C4-2B (cell line): ENCODE data around the gene SGCA.

Experiments
- H3K27ac ChIP-seq: fragments of 450-650 bp; 2 replicates; pipeline ENCODE4 v1.5.1; 2017
- CTCF ChIP-seq: fragments of 450-650 bp; conservative IDR thresholded peaks from 2 replicates; pipeline ENCODE4 v1.5.1; 2017; ENCODE audit warnings: mild to moderate bottlenecking
- ZFX ChIP-seq: fragments of 450-650 bp; IDR thresholded peaks from 2 replicates; pipeline ENCODE4 v1.6.1; 2017

SGCA gene

GRCh38 chr17:50151937-50152547 is 13.8 kb upstream of the SGCA start:
- peak overlapping the region; percentile 81 for H3K27ac ChIP-seq
- no peak for TF ChIP-seq ZFX
- TF ChIP-seq CTCF: no peak

- peak overlapping the region; percentile 81 for H3K27ac ChIP-seq
- TF ChIP-seq CTCF (no peak), ZFX (no peak)
These were observed 13.1 kb upstream of the SGCA start for GRCh38 chr17:50152736-50153135.

- TF ChIP-seq ZFX (no peak), CTCF (no peak)
- no peak overlapping the region for H3K27ac ChIP-seq
These were observed 11.9 kb upstream of the SGCA start for GRCh38 chr17:50153650-50154575.

- TF ChIP-seq CTCF: no peak
- TF ChIP-seq ZFX: no peak
- H3K27ac ChIP-seq: no peak overlapping the region
These were observed 11.2 kb upstream of the SGCA start for GRCh38 chr17:50154604-50155003.

- no peak overlapping the region for H3K27ac ChIP-seq
- TF ChIP-seq CTCF (no peak), ZFX (no peak)
These were observed 10.5 kb upstream of the SGCA start for GRCh38 chr17:50155115-50155819.

- TF ChIP-seq ZFX (no peak), CTCF (no peak)
- no peak overlapping the region for H3K27ac ChIP-seq
These were observed 7.9 kb upstream of the SGCA start for GRCh38 chr17:50157891-50158290.
